ENCODE measurements around the gene SDC3. TPM values are rescaled to one million over a fixed set of nuclear protein-coding genes. Genes with fewer than 3 reads are reported as not detected.
A peak's percentile ranks its signal among the peaks of the same experiment; 100 is the strongest.

Gene SDC3
- total and polyA plus RNA-seq, 2 of the 8 experiments (the other 6 are each of a cell fraction or from before 2014, with no cell fraction given): 7.0 to 27.0 TPM

- H2BK120ac ChIP-seq (replicated peaks; ENCODE audit: low read depth, low read length): no peak overlapping the region
- DNase-seq (ENCODE audit: low read depth in 1 of 2, low spot score in 2 of 2): no peak
- H3K36me3 ChIP-seq (ENCODE audit: control insufficient read depth in 2 of 4, insufficient read depth in 4 of 4, low read length in 3 of 4): peaks cover 0 to 12% (median 4%) of the 10 kb centered on the region in 4 experiments; a peak in 5 of 8 replicates
- no peak overlapping the region for H2BK12ac ChIP-seq (ENCODE audit: low read depth, low read length)
- H4K8ac ChIP-seq (ENCODE audit: extremely low read depth, insufficient read depth, low read length): peak overlapping the region; percentile 53; the same call in 1 of the 2 replicates
- H3K23me2 ChIP-seq (ENCODE audit: low read depth, low read length): no peaks in the 10 kb centered on the region
- ChIA-PET POLR2A (ENCODE audit: partially characterized antibody) (no interaction called here), CTCF (ENCODE audit: partially characterized antibody) (interaction anchor here (1.5 to 7.2 kb wide), 4 partner anchors 32 to 159 kb away, joined by 4 to 41 read pairs (median 13); no protein-coding TSS in a partner anchor)
- H4K5ac ChIP-seq (ENCODE audit: insufficient read length, low read depth, low read length): no peak overlapping the region
- H3K4ac ChIP-seq (replicated peaks; ENCODE audit: insufficient read length, low read depth, low read length): no peak overlapping the region
- H2AFZ ChIP-seq (ENCODE audit: low read length): no peak overlapping the region
- peaks cover 10% of the 10 kb centered on the region for H3K79me1 ChIP-seq (ENCODE audit: low read depth, low read length)
- H3K79me2 ChIP-seq (ENCODE audit: control insufficient read depth in 1 of 2, insufficient read depth in 2 of 2, low read length in 2 of 2): no peaks in the 10 kb centered on the region; a peak in 1 of 4 replicates
- no peak overlapping the region for H3K14ac ChIP-seq (ENCODE audit: insufficient read length)
- no peak overlapping the region for H3K18ac ChIP-seq (ENCODE audit: extremely low read depth, low read length)
- no peak overlapping the region for H2AK5ac ChIP-seq (ENCODE audit: low read depth, low read length)
- H3K56ac ChIP-seq (replicated peaks; ENCODE audit: insufficient read length, low read depth, low read length): no peak overlapping the region
- H2BK20ac ChIP-seq (ENCODE audit: low read length): no peak overlapping the region
- no peak overlapping the region for H3K23ac ChIP-seq (ENCODE audit: insufficient read length)
- H3K27me3 ChIP-seq (replicated peaks in 1 of 4; ENCODE audit: control insufficient read depth in 3 of 4, extremely low read depth in 1 of 4, insufficient read depth in 3 of 4, low read length in 3 of 4): no peaks in the 10 kb centered on the region
- no peak for TF ChIP-seq GABPA (IDR thresholded peaks at IDR 0.05; ENCODE audit: borderline replicate concordance, insufficient read depth, low read length)
- TF ChIP-seq TBP (IDR thresholded peaks at IDR 0.05; ENCODE audit: low read depth, low read length): no peak
- TF ChIP-seq SRF (IDR thresholded peaks at IDR 0.05; ENCODE audit: low read depth, low read length): no peak
- no peak for TF ChIP-seq E2F6 (IDR thresholded peaks at IDR 0.05)
- TF ChIP-seq RFX5 (IDR thresholded peaks at IDR 0.05; ENCODE audit: borderline replicate concordance, low read depth, low read length): no peak
- TF ChIP-seq POLR2AphosphoS5 (IDR thresholded peaks at IDR 0.05; ENCODE audit: low read depth, low read length): no peak
- no peak for TF ChIP-seq JUN (IDR thresholded peaks at IDR 0.05; ENCODE audit: low read depth, low read length)
- no peak for TF ChIP-seq EGR1 (IDR thresholded peaks at IDR 0.05; ENCODE audit: borderline replicate concordance, low read depth, low read length)
- TF ChIP-seq SIN3A (conservative IDR thresholded peaks at IDR 0.05 in 1 of 2, IDR thresholded peaks at IDR 0.05 in 1 of 2; ENCODE audit: low read depth in 1 of 2, low read length in 2 of 2): no peak
- TF ChIP-seq SP1 (IDR thresholded peaks at IDR 0.05; ENCODE audit: low read depth, low read length): no peak
- no peak overlapping the region for H3K27ac ChIP-seq (ENCODE audit: low read depth, low read length)
- no peak overlapping the region for H4K91ac ChIP-seq (replicated peaks; ENCODE audit: insufficient read length, low read length)
- no peak overlapping the region for H2BK15ac ChIP-seq (ENCODE audit: low read length)
- no peak overlapping the region for H3K9ac ChIP-seq (replicated peaks in 1 of 4; ENCODE audit: extremely low read depth in 1 of 4, low read depth in 3 of 4, low read length in 3 of 4)
- WGBS, 2 experiments (ENCODE audit: extremely low coverage in 1 of 2, insufficient coverage in 1 of 2, insufficient read length in 1 of 2, insufficient replicate concordance in 2 of 2, low coverage in 1 of 2, low lambda C conversion rate in 2 of 2, missing lambda C conversion rate in 1 of 2): 92% methylated on average over 13 of the region's 13 CpGs; no CpG with 5 or more reads in 1 of the 2 experiments
- FAIRE-seq: no peak
- peaks cover 3 to 14% (median 7%) of the 10 kb centered on the region in 4 experiments for H3K4me1 ChIP-seq (replicated peaks in 1 of 4; ENCODE audit: control insufficient read depth in 3 of 4, insufficient read depth in 4 of 4, low read length in 3 of 4)
- no peak overlapping the region for H2BK5ac ChIP-seq (ENCODE audit: low read depth, low read length)
- peaks cover 9 to 14% of the 10 kb centered on the region in 2 experiments for H4K20me1 ChIP-seq (replicated peaks in 1 of 2; ENCODE audit: control insufficient read depth in 1 of 2, insufficient read depth in 2 of 2, low read length in 2 of 2)
- peaks cover 7 to 9% of the 10 kb centered on the region in 2 experiments for H3K9me3 ChIP-seq (ENCODE audit: insufficient read depth in 2 of 2, low read depth in 1 of 2, low read length in 1 of 2)
- no peak overlapping the region for H3K4me2 ChIP-seq (ENCODE audit: insufficient read depth in 1 of 2, low read depth in 2 of 2, low read length in 2 of 2)
- no peak overlapping the region for H3K4me3 ChIP-seq (ENCODE audit: extremely low read depth in 1 of 4, insufficient read depth in 2 of 4, low read depth in 3 of 4, low read length in 4 of 4)
These were observed 30.0 kb downstream of the SDC3 start for GRCh38 chr1:30878559-30878958.
